GM13976 (cell line): ENCODE results near the gene HSPA12A.

Source experiments
- DNase-seq: peaks from one replicate; pipeline ENCODE4 v3.0.0; 2012; ENCODE audit warnings: low spot score
- in situ Hi-C: fragments of 300-500 bp; cut with MboI; formaldehyde crosslinking; loops from one replicate; pipeline ENCODE4 v1.12.0; 2022; ENCODE audit warnings: low sequenced_read_pairs, mixed read lengths, inconsistent platforms; ENCODE audit not compliant: unreplicated experiment
- TF ChIP-seq, protein P1 (sequence below): IDR thresholded peaks from 2 replicates; pipeline ENCODE4 v1.5.1; 2012; ENCODE audit warnings: borderline replicate concordance, mild to moderate bottlenecking; ENCODE audit not compliant: insufficient read depth; ENCODE audit errors: extremely low read depth, missing control alignments, control extremely low read depth

Gene HSPA12A

GRCh38 chr10:116707981-116708380 is 34.4 kb downstream of the HSPA12A start:
- in situ Hi-C loops: no loop called here
- TF ChIP-seq, protein P1, sequence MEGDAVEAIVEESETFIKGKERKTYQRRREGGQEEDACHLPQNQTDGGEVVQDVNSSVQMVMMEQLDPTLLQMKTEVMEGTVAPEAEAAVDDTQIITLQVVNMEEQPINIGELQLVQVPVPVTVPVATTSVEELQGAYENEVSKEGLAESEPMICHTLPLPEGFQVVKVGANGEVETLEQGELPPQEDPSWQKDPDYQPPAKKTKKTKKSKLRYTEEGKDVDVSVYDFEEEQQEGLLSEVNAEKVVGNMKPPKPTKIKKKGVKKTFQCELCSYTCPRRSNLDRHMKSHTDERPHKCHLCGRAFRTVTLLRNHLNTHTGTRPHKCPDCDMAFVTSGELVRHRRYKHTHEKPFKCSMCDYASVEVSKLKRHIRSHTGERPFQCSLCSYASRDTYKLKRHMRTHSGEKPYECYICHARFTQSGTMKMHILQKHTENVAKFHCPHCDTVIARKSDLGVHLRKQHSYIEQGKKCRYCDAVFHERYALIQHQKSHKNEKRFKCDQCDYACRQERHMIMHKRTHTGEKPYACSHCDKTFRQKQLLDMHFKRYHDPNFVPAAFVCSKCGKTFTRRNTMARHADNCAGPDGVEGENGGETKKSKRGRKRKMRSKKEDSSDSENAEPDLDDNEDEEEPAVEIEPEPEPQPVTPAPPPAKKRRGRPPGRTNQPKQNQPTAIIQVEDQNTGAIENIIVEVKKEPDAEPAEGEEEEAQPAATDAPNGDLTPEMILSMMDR: no peak
- DNase-seq: no peak

- no peak for DNase-seq
- TF ChIP-seq, protein P1: no peak
- in situ Hi-C loops: no loop called here
Measured at GRCh38 chr10:116706281-116706680, 36.1 kb downstream of the HSPA12A start.

- in situ Hi-C loops: no loop called here
- TF ChIP-seq, protein P1: no peak
- no peak for DNase-seq
Measured at GRCh38 chr10:116705498-116705897, 36.9 kb downstream of the HSPA12A start.

DNA sequence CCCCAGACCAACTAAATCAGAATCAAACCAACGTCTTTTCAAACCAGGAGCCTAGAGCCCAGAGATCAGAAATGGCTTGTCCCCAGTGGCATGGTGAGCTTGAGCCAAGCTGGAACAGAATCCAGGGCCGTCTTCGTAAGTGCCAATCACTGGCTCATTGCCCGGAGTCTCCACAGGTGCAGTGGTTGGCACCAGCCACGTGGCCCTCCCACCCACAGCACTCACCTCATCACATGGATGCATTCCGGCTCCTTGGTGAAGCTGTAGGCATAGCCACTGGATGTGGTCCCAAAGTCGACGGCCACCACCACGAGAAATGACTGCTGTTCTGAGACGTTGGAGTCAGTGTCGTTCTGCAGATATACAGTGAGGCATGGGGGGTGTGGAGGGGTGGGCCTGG is 37.4 kb downstream of the HSPA12A start:
- DNase-seq: no peak
- TF ChIP-seq, protein P1: no peak
- in situ Hi-C loops: no loop called here

- in situ Hi-C loops: no loop called here
- TF ChIP-seq, protein P1: no peak
- DNase-seq: no peak
Measured at GRCh38 chr10:116702165-116702564, 40.2 kb downstream of the HSPA12A start.

DNA sequence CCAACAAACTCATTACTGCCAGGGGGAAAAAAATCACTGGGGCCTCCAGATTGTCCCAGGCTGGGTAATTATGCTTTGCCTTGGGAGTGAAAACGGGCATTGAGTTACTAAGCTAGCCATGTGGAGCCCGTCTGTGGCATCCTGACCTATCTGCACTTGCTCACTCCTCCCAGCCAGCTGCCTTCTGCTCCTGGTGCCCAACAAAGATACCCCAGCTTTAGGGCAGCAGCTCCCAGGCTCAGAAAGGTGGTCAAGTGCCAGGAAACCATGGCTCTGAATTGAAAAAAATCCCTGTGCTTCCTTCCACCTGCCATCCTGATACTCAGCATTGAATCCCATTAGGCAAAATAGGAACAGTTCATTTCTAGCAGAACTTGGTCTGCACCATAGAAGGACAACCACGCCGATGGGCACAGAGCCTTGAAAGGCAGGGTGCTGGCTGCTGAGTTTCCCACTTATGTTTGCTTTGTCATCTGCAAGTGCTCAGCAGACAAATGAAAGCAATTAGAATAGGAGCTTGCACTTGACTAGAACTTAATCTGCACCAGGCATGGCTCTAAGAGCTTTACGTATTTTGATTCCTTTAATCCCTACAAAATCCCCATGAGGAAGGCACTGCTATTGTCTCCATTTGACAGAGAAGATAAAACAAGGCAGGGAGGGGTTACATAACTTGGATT is 42.8 kb downstream of the HSPA12A start:
- TF ChIP-seq, protein P1: no peak
- in situ Hi-C loops: loop anchor here (25.0 kb wide), 1 partner anchor 88 kb away; no protein-coding TSS in a partner anchor
- no peak for DNase-seq
